HG03432 (cell line): ENCODE data around the gene RAMACL.

Source experiments
- ATAC-seq: cut with Tn5 transposase; IDR thresholded peaks from one replicate; pipeline ENCODE4 v1.9.1; 2021; ENCODE audit warnings: mild to moderate bottlenecking, moderate library complexity; ENCODE audit not compliant: unreplicated experiment

The RAMACL gene

DNA sequence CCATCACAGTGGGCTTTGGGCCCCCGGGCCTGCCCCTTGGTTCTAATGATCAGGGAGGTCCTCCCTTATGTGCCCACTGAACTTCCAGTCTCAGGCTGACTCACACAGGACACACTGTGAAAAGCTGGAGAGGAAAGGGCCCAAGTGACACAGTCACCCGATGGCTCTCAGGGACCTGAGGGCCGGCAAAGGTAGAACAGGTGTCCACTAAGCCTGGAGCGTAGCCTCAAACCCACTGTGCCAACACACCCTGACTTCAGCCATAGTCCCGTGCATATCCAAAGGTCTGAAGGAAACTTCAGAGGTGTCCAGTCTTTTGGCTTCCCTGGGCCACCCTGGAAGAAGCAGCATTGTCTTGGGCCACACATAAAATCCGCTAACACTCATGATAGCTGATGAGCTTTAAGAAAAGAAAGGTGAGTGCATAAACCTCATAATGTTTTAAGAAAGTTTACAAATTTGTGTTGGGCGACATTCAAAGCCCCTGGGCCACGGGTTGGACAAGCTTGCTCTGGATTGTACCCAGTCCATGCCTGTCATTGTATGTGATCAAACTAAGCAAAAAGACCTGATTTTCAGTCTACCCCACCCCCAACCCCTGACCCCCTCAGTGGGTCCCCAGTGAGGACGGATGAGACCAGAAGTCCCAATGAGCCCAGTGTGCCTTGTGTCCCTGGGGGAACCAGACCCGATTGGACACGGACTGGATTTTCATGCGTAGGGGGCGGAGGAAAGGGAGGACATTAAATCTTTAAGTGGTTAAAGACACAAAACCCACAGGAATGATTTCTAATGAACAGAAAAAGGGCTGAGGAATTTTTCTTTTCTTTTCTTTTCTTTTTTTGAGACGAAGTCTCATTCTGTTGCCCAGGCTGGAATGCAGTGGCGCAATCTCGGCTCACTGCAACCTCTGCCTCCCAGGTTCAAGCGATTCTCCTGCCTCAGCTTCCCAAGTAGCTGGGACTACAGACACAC lies 6.1 kb downstream of the RAMACL start:
- no peak for ATAC-seq

DNA sequence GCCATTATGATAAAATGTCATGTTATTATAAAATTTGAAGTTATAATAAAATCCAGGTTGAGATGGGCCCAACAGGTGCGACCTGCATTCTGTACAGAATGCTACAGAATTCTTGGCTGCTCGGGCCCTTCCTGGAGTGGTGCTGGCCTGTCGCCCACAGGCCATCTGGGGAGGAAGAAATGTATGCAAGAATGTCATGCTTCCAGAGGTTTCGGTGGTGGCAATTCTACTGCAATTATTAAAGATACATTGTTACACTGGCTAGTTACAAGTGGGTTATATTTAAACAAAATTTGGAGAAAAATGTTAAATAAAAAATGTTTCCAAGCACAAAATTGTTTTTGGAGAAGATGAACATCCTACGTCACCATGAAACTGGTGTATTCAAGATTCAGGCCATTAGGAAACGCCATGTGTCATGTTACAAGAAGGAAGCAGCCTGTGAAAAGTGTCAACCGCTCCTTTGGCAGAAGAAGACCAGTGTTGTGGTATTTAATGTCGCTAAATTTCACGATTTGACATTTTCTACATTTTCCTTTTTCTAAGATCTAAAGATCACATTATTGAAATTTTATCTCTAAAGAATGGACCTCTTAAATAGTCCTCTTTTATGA lies 7.1 kb downstream of the RAMACL start:
- ATAC-seq = no peak

DNA sequence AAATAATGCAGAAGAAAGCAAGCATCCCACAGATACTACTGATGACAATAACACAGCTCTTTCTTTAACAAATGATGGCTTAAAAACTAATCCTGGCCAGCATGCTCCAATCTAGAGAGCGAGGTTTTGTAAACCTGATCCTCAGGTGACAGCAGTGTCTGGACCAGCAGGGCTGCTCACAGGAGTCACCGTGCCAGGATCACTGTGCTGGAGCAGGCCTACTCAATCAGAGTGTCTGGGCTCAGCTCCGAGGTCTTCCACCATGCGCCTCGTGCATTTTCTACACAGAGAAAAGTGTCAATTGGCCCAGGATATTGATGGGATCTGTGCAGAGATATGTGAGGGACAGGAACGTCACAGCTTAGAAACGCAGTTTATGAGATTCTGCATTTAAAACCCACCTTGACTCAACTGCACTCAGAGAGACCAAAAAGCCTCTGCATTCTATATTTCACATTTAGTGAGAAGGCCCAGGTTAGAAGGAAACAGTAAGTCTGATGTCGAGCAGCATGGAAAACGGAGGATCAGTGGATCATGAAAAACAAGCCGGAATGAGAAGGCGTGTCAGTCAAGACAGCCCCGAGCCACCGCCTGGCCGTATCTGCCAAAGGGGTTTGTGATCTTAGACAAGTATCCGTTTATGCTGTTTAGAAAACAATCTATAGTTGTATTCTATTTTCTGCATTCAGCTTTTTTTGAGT lies 7.8 kb downstream of the RAMACL start:
- no peak for ATAC-seq

DNA sequence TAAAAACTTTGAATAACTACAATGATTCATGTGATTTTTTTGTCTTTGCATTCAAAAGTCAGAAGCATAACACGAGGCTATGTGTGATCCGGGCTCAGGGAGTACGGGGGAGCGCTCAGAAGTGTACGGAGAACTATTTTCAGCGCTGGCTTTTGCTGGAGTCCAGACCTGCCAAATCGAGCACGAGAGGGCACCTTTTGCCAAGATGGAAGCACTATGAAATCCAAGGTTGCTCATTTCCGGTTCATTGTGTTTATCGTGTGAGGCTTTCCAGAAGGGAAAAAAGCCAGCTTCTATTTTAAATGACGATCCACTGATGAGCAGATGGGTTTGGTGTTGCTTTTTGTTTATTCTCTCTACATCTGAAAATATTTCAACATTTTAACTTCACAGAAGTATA lies 11.3 kb downstream of the RAMACL start:
- ATAC-seq = no peak

DNA sequence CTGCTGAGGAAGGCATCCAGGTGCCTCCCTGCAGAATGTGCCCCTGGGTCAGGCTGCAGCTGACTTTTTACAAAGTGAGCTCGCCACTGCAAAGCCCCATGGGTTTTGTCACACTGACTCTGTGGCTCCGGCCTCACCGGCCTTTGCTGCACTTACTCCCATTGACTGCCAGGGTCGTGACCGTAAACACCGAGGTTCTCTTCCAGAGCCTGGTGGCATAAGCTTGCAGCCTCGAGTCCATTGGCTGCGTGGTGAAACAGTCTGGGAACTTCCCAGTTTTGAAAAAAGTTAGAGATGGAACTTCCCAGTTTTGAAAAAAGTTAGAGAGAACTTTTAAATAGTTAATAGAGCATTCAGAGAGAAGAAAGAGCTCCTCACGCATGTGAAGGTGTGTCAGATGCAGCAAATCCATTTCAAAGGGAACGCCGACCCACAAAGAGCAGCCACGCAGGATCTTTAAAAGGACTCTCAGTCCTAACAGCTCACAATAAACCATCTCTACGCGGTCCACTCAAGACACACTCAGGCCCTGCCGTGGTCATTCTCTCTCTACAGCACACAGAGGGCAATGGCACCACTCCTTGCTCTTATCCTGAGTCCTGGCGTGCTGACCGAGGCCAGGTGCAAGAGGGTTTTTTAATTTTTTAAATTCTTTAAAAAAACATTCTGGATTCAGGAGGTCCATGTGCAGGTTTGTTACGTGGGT lies 12.8 kb downstream of the RAMACL start:
- ATAC-seq = no peak

DNA sequence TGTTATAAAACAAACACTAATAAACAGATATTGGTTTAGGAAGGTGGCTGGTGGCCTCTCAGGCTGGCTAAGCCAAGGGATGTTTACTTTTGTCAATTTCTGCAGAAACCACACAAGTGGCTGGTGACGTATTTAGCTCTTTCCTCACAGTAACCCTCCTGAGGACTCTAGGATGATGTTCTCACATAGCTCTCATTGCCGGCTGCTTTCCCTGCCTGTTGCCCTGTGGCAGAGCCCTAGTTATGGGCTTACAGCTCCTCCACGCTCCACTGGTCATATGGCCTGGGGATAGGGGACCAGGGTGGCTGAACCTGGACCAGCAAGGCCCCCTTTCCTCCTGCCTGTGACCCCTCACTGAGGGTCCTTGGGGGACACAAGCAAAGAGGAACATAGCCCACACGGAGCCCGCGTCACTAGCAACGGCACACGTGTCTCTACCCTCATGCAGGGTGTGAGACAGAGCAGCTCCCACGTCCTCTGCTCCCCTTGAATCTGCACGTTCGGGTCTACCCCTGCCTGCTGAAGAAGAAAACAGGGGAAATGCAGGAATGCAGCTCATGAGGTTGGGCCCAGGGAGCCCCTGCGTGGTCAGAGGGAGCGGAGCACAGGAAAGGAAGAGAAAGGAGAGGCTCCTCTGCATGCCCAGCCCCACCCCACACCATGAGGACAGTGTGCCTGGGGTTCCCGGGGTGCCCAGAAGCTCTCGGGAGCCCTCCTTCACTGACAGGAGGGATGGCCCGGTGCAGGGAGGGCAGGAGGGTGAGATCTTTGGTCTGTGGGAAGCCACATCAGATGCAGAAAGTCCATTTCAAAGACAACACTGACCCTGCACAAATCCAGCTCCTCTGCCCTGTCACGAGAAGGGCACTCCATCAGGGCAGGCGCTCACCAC lies 13.9 kb downstream of the RAMACL start:
- no peak for ATAC-seq

DNA sequence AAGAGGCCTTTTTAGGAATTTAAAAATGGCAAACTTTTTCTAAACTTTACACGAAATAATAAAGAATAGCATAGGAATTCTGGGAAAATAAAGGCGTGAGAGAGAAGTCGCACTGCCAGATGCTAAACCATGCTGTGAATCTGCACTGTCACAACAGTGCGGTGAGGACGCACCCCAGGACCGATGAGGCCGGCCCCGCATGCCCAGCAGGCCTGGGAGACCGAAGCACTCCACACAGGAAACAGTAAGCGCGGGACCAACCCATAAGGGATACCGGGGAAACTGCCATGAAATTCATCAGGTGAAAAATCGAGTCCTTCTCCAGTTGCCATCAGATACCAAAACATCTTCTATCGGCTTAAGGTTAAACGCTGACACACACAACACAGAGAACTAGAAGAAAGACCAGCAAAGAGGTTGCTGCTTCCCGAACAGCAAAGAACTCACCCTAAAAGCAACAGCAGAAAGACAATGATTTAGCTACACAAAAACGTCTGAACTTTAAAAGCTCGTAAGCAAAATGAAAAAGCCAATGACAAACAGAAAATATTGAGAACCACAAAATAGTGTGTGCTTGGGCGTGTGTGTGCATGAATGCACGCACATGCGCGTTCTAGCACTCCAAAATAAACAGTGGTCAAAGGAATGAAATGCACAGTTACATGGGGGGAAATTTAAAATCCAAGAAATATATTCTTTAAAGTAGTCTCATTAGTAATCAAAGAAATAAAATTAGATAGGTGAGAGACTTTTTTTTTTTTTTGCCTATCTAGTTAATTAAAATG lies 15.4 kb downstream of the RAMACL start:
- no peak for ATAC-seq

DNA sequence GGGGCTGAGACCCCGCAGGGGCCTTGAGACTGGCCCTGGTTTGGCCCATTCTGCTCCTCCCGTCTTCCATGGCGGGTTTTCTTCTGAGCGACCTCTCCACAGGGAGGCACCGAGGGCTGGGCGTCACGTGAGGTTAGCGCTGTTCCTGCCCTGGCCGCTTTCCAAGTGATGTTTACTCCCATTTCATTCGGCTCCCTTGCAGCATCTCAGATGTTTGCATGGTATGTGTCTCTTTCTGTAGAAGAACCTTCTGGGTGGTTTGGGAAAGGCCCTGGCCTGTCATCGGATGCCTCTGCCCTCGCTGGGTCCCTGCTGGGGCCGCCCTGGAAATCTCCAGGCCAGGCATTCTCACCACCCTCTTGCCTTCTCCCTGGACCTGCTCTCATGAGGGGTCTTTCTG lies 17.3 kb downstream of the RAMACL start:
- ATAC-seq = no peak

DNA sequence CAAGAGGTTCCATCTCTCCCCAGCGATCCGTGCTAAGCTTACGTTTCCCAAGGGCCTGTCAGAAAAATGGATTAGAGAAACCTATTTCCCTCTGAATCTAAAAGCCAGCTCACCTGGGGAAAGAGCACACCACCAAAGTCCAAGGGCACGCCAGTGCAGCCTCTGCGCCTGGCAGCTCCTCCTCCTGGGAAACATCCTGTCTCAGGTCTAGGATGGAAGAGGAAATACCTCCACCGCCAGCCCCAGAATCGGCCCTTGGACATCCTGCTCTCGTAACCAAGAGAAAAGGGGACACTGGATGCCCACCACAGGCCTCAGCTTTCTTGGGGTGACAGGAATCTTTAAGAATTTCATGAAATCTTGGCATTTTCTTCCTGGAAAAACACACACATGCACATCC lies 18.7 kb downstream of the RAMACL start:
- no peak for ATAC-seq

DNA sequence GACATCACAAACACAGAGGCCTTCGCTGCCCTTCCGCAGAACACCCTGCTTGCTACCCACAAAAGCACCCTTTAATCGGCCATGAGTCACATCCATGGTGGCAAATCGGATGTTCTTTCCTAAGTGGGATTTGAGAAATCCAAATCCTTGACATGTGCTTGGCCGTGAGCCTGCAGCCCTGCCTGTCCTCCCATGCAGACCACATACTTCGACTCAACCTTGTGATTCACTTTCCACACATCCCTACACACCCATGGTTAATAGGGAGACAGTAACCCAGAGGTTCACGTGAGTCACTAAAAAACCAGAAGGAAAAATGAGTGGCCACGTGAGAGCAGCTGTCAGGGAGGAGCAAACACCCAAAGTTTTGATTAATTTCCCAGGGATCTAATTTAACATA lies 19.4 kb downstream of the RAMACL start:
- ATAC-seq = no peak

DNA sequence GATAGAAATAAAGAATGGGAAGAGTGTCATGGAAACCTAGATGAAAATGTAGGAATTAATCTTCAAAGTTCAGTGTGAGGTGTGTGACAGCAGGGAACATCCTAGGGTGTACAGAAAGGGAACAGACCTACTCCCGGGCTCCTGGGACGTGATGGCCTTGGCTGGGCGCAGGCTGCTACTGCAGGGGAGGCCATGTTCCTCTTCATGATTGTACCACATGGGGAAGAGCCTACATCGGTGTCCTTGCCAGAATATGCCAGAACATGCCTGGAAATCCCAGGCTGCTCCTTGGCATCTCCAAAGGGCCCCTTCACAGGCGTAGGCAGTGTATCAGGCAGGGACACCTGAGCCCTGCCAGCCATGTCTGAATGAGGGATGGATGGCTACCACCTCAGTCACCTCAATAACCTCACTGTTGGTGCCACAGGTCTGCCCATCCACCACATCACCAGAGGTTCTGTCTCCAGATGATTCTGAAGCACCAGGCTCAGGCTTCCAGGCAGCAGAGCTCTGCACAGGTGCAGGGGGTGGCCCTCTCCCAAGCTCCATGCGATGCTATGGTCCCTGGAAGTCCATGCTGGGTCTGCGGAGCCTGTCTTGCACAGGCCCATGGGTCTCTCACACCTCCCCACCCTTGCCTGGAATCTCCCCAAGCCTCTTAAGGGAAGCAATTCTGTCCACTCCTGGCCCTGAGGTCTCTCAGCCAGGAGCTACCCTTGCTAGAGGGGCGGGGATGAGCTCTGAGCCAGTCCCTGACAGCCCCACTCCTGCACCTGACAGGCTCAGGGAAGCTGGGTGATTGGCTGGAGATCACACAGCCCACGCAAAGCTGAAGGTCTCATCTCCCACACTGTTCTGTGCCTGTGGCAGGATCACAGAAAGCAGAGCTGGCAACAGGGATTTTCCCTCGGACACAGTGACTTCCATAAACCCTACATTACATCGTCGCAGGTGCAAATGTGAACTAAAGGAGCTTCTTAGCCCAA lies 20.2 kb downstream of the RAMACL start:
- ATAC-seq = no peak

DNA sequence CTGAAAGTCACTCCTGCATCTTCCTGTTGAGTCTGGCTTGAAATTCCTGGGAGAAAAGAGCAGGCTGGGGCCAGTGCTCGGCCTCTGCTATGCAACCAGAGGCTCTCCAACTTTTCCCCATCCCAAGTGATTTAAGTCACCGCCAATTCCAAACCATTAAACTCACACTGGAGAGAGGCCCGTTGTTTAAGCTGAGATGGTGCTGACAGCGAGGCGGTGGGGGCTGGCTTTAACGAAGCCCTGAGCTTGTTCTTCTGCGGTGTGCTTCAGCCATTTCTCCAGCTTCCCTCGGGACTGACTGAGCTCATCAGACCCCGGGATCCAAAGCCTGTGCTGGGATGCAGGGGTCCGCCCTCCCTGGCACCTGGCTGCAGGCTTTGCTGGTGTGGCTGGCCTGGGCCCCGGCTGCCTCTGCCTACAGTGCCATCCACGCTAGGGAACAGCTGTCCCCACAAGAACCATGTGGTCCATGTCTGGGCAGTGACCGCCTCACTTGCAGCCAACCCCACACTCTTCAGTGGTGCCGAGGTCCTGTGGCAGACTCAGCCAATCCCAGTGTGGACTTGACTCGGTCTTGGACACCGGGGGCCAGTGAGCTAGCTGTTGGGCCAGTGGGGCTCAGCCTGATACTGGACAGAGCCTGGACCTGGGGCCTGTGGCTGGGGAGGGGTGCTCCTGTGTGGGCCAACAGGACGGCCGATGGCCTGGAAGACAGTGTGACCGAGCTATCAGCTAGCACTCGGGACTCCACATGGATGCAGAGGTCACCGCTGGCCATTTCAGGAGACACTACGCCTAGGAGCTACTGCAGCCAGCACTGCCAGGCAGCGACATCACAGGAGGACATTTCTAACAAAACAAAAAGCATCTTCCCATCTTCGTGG lies 21.2 kb downstream of the RAMACL start:
- ATAC-seq = no peak

DNA sequence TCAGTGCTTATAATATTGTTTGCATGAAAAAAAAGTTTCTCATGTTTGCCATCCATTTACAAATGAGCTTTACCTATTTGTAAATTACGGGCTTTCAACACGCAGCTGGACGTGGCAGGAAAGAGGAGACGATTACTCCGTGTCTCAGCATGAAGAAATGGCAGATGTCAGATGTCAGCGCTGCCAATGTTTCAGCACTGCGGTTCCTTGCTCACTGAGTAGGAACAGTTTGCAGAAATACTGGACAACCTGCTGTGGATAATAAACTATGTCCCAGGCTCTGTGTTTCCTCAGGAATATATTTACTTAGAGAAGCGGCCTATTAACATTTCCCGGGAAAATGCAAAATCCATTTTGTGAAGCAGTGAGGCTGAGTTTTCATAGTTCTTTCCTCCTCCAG lies 22.7 kb downstream of the RAMACL start:
- ATAC-seq = no peak

DNA sequence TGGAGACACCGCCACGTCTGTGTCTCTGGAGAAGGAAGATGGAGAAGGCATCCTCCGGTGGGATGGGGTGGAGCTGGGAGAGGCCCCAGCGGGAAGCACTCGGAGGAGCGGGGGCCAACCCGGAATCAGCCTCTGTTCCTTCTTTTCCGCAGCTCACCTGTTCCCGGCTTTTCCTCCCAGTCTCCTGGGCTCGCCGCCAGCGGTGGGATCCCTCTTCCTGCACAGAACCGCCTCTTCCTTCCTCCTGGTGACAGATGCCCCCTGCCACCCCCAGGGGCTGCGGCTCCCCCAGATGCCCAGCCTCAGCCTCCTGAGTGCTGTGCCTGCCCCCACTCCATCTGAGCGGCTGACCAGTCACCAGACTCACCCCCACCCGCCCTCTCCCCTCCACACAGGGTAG lies 23.3 kb downstream of the RAMACL start:
- no peak for ATAC-seq

DNA sequence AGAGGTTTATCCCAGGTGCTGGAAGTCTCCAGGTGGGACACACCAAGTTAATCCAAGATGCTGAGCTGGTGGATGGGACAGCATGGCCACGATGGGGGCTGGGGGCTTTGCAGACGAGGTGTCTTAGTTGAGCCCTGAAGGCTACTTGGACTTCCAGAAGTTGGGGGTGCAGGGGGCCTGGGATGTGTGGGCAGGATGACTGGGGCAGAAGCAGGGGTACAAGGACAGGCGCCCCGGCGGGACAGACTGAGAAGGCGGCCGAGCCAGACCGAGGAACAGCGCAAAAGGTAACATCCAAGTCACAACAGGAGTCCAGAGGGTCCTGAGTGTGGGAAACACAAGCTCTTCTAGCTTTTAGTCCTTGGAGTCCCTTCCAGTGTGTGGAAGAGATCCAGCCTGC lies 23.8 kb downstream of the RAMACL start:
- ATAC-seq = no peak

DNA sequence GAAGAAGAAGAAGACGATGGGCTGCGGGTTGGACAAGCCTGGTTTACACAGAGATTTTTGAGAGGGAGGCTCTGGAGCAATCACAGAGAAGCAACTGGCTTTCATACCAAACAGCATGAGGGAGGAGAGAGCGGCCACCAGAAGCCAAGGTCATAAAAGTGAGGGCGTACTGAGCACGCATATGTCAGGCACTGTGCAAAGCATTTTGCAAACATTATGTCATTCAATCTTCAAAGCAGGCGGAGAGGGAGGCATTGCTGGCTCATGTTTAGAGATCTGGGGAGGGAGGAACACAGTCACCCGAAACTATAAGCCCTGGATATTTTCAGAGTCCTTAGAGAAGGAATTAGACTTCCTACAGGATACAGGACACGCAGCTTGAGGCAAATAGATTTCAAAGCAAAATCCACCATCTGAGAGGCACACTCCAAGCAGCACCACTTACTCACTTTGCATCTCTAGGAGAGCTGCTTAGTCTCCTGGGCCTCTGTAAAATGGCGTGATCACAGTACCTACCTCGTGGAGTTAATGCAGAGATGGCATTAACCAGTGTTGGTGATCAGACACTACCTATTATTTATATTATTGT lies 24.6 kb downstream of the RAMACL start:
- no peak for ATAC-seq

DNA sequence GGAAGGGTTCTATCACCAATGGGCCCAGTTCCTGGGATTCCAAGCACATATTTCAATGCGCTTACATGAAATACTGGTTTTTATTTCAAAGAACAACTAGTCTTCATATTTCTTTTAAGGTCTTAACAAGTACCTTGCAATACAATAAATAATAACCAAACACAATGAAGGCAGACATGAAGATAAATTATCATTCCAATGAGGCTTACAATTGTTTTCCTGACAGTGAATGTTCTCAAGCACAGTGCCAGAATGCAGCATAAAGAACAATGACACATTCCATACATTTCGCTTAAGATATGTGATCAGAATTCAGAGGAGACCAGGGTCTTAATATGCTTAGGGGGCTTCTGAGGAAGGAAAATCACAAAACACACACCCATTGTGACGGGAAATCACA lies 26.3 kb downstream of the RAMACL start:
- ATAC-seq = no peak
